ENCODE measurements around the gene CYP1B1. TPM values are rescaled to one million over a fixed set of nuclear protein-coding genes. Genes with fewer than 3 reads are reported as not detected.

CYP1B1 gene
- total and polyA plus RNA-seq, 2 of the 4 experiments (the other 2 are of a cell fraction): 0.65 to 1.1 TPM

DNA sequence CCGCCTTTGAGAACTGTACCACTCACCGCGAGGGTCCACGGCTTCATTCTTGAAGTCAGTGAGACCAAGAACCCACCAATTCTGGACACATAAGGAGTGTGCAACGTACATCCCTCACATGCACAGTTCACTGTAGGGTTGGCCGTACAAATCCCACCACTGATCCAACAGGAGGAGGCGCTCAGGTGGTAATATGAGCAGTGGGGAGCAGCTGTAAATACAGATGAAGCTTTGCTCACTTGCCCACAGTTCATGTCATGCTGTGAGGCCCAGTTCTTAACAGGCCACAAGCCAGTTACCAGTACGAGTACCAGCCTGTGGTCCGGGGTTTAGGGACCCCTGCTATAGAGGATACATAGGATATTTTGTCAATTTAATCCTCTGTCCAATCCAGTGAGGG lies 54.4 kb downstream of the CYP1B1 start:
- ATAC-seq (ENCODE audit: low read depth) (no peak), DNase-seq (no peak)
- intact Hi-C loops (cut with micrococcal nuclease) (no loop called here), in situ Hi-C loops (cut with MboI; ENCODE audit: low sequenced_read_pairs) (no loop called here), dilution Hi-C loops (cut with HindIII; ENCODE audit: low sequenced_read_pairs, unreplicated experiment) (no loop called here)
- H3K27me3 ChIP-seq (ENCODE audit: control insufficient read depth, insufficient read depth, low read length): peaks cover 2% of the 10 kb centered on the region; the same call in 1 of the 2 replicates
- BruUV-seq (replicated peaks): no TSS peak
- no peak overlapping the region for H3K4me3 ChIP-seq (ENCODE audit: insufficient read depth, low read depth, low read length)
- no peak overlapping the region for H2BK5ac ChIP-seq (ENCODE audit: low read depth, low read length, poor library complexity, severe bottlenecking)
- H2BK20ac ChIP-seq (ENCODE audit: low read depth, low read length): no peak overlapping the region
- ChIA-PET CTCF (no interaction called here), POLR2A (ENCODE audit: unreplicated experiment) (no interaction called here)
- H3K56ac ChIP-seq (ENCODE audit: extremely low read depth, insufficient read depth, low read length): no peak overlapping the region
- H3K18ac ChIP-seq (ENCODE audit: low read depth, low read length): no peak overlapping the region
- H3K23ac ChIP-seq (ENCODE audit: low read depth, low read length): no peak overlapping the region
- H3K36me3 ChIP-seq (ENCODE audit: control insufficient read depth, insufficient read depth, low read length): no peaks in the 10 kb centered on the region
- H4K5ac ChIP-seq (ENCODE audit: low read depth, low read length): no peak overlapping the region
- no peak overlapping the region for H2AK9ac ChIP-seq (replicated peaks; ENCODE audit: low read depth, low read length, poor library complexity)
- no peak overlapping the region for H4K91ac ChIP-seq (ENCODE audit: insufficient read depth, low read depth, low read length)
- no peaks in the 10 kb centered on the region for H3K79me1 ChIP-seq (ENCODE audit: low read depth in 1 of 2, low read length in 2 of 2)
- no peak overlapping the region for H2AFZ ChIP-seq (replicated peaks; ENCODE audit: low read length, poor library complexity)
- H4K20me1 ChIP-seq (ENCODE audit: insufficient read depth, low read length): no peaks in the 10 kb centered on the region
- no peak overlapping the region for H3K4ac ChIP-seq (ENCODE audit: low read depth, low read length)
- no peaks in the 10 kb centered on the region for H3K4me1 ChIP-seq (ENCODE audit: control insufficient read depth, insufficient read depth, low read length)
- H3K9me1 ChIP-seq (ENCODE audit: insufficient read depth, low read length): no peaks in the 10 kb centered on the region; the same call in 1 of the 2 replicates
- H3K9ac ChIP-seq (ENCODE audit: low read depth, low read length): no peak overlapping the region
- no peak overlapping the region for H3K27ac ChIP-seq (ENCODE audit: insufficient read depth, low read length)
- H2AK5ac ChIP-seq (ENCODE audit: low read depth, low read length): no peak overlapping the region
- 80% methylated on average over 1 of the region's 9 CpGs; no CpG with 5 or more reads in 1 of the 2 experiments for WGBS, 2 experiments (ENCODE audit: extremely low coverage in 2 of 2, insufficient read length in 1 of 2)
- no peak overlapping the region for H3K4me2 ChIP-seq (ENCODE audit: low read depth, low read length)
- no peak overlapping the region for H2BK15ac ChIP-seq (ENCODE audit: low read depth, low read length)
- no peak overlapping the region for H2BK120ac ChIP-seq (ENCODE audit: low read depth, low read length)
- H3K14ac ChIP-seq (replicated peaks; ENCODE audit: low read depth, low read length): no peak overlapping the region
- no peak for TF ChIP-seq POLR2A (IDR thresholded peaks at IDR 0.05; ENCODE audit: low read depth, low read length)
- no peak for TF ChIP-seq MAZ (IDR thresholded peaks at IDR 0.05; ENCODE audit: borderline replicate concordance, low read depth, low read length)
- TF ChIP-seq MXI1 (IDR thresholded peaks at IDR 0.05; ENCODE audit: borderline replicate concordance, low read depth, low read length): no peak
- TF ChIP-seq CHD1 (IDR thresholded peaks at IDR 0.05; ENCODE audit: low read depth, low read length): no peak
- no peak for TF ChIP-seq NFE2L2 (IDR thresholded peaks at IDR 0.05; ENCODE audit: low read depth, low read length)
- TF ChIP-seq RCOR1 (IDR thresholded peaks at IDR 0.05; ENCODE audit: insufficient replicate concordance, low read length): no peak
- no peak for TF ChIP-seq BHLHE40 (IDR thresholded peaks at IDR 0.05; ENCODE audit: low read depth, low read length)
- TF ChIP-seq RAD21 (IDR thresholded peaks at IDR 0.05; ENCODE audit: low read length): no peak
- TF ChIP-seq, protein P1, sequence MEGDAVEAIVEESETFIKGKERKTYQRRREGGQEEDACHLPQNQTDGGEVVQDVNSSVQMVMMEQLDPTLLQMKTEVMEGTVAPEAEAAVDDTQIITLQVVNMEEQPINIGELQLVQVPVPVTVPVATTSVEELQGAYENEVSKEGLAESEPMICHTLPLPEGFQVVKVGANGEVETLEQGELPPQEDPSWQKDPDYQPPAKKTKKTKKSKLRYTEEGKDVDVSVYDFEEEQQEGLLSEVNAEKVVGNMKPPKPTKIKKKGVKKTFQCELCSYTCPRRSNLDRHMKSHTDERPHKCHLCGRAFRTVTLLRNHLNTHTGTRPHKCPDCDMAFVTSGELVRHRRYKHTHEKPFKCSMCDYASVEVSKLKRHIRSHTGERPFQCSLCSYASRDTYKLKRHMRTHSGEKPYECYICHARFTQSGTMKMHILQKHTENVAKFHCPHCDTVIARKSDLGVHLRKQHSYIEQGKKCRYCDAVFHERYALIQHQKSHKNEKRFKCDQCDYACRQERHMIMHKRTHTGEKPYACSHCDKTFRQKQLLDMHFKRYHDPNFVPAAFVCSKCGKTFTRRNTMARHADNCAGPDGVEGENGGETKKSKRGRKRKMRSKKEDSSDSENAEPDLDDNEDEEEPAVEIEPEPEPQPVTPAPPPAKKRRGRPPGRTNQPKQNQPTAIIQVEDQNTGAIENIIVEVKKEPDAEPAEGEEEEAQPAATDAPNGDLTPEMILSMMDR (conservative IDR thresholded peaks at IDR 0.05; ENCODE audit: low read depth, low read length): no peak
- TF ChIP-seq CEBPB (IDR thresholded peaks at IDR 0.05; ENCODE audit: low read depth, low read length): no peak
- no peaks in the 10 kb centered on the region for H3K9me3 ChIP-seq (ENCODE audit: control insufficient read depth, insufficient read depth, low read length)
- no peak overlapping the region for H4K8ac ChIP-seq (ENCODE audit: low read depth in 2 of 2, low read length in 2 of 2)

Measured in IMR-90 (cell line).